ENCODE results near the gene UHRF1. TPM values are rescaled to one million over a fixed set of nuclear protein-coding genes. Genes with fewer than 3 reads are reported as not detected.

UHRF1 gene
- 1 to 10 TPM in 2 of 4 donors, under 1 TPM in 2; 0.63 to 3.5 (median 1.0) TPM for total RNA-seq

DNA sequence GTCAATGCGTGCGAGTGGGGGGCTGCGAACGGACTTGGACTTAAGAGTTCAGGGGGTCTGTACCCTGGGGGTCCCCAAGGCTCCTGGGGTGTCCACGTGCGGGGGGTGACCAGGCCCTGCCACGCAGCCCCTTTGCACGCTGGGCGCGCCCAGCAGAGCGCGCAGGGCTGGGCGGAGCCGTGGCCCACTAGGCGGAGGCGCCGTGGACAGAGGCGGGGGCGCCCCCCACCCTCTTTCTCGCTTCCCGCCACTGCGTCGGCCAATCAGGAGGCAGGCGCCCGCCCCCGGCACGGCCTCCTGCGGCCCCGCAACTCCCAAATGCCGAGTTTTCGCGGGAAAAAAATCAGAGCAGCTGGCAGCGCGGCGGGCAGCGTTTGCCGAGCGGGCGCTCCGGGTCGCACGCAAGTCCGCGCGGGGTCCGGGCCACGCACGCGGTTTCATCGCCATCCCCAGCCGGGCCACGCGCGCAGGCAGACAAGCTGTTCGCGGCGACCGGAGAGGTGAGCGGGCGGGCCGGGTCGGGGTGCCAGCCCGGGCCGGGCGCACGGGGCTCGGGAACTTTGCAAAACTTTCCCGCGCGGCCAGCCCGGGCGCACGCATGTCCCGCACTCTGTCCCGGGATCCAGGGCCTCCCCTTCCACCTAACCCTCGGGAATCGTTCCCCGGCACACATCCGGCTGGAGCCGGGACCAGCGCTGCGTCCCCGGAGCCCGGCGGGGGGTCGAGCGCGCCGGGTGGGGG is at the start of gene UHRF1:
TSS of gene UHRF1 (plus strand) at position 346 of the 741 bp plus-strand sequence. CDS start 1,385 bp downstream, outside the sequence.
- no peak for DNase-seq (ENCODE audit: low spot score)
- TF ChIP-seq, protein P1, sequence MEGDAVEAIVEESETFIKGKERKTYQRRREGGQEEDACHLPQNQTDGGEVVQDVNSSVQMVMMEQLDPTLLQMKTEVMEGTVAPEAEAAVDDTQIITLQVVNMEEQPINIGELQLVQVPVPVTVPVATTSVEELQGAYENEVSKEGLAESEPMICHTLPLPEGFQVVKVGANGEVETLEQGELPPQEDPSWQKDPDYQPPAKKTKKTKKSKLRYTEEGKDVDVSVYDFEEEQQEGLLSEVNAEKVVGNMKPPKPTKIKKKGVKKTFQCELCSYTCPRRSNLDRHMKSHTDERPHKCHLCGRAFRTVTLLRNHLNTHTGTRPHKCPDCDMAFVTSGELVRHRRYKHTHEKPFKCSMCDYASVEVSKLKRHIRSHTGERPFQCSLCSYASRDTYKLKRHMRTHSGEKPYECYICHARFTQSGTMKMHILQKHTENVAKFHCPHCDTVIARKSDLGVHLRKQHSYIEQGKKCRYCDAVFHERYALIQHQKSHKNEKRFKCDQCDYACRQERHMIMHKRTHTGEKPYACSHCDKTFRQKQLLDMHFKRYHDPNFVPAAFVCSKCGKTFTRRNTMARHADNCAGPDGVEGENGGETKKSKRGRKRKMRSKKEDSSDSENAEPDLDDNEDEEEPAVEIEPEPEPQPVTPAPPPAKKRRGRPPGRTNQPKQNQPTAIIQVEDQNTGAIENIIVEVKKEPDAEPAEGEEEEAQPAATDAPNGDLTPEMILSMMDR (IDR thresholded peaks at IDR 0.05), result no peak
- no peak for ATAC-seq (ENCODE audit: low FRiP score)

DNA sequence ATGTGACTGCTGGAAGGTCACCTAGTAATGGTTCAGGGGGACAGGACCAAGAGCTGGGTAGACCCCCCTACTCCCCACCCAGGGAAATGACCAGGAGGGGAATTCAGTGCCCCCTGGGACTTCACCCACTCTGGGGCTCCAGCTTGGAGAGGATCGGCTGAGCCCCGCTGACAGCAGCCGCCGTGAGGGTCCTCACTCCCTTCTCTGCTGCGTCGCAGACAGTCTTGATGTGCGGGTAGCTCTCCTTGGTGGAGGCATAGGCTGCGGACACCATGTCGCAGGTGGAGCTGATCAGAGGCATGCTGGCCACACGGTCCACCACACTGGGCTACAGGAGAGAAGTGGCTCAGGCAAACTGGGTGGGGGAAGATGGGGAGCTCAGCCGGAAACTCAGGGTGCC is 49.6 kb upstream of the UHRF1 start:
- TF ChIP-seq, protein P1 (IDR thresholded peaks at IDR 0.05), result no peak
- ATAC-seq (ENCODE audit: low FRiP score) (no peak), DNase-seq (ENCODE audit: low spot score) (no peak)

DNA sequence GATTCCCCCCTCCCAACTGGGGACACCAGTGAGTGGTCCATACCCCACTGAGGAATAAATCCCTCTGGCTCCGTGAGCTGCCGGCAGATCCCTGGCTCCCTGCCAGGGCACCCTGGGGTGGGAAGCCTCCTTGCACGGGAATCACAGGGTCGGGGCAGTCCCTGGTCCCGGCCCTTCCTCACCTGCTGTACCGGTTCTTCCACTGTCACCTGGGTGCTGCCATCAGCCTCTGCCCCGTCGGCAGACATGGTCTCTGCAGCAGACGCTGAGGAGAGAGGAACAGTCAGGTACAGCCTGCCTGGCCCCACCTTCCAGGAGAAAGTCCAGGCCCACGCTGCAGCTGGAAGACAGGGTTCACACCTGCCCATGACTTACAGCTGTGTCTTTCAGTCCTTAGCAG is 48.2 kb upstream of the UHRF1 start:
- ATAC-seq (ENCODE audit: low FRiP score) (no peak), DNase-seq (ENCODE audit: low spot score) (no peak)
- TF ChIP-seq, protein P1 (IDR thresholded peaks at IDR 0.05), result no peak

DNA sequence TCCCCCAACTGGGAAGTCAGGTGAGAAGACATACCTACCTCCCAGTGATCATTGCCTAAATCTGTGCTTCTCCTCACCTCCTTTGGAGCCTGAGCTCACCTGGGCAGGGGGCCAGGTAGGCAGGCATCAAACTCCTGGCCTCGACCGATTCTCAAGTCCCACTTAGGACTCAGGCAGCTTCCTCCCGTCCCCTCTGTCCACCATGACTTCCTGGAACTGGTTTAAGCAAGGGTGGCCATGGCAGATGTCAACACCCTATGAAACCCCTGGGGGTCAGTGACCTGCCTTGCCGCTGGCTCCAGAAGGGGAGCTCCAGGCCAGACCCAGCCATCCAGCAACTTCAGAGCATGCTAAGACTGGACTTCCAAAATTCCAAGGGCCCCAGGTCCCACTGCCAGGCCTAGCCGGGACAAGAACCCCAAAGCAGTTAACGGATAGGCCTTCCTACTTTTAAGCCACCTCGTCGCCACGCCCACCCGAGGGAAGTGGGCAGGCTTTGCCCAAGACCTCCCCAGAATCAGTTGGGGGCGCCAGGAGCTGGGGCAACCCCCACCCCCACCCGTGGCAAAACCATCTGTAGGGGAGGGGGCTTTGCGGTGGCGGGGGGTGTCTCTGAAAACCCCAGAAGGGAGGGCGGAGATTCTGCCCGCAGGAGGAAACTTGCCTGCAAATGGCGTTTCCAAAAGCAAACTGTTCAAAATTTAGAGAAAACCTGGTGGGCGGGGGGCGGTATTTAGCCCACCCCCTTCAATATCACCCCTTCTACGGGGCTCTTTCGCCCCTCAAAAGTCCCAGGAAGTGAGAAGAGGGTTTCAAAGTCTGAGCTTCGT is 42.5 kb upstream of the UHRF1 start:
- ATAC-seq (ENCODE audit: low FRiP score), result no peak

DNA sequence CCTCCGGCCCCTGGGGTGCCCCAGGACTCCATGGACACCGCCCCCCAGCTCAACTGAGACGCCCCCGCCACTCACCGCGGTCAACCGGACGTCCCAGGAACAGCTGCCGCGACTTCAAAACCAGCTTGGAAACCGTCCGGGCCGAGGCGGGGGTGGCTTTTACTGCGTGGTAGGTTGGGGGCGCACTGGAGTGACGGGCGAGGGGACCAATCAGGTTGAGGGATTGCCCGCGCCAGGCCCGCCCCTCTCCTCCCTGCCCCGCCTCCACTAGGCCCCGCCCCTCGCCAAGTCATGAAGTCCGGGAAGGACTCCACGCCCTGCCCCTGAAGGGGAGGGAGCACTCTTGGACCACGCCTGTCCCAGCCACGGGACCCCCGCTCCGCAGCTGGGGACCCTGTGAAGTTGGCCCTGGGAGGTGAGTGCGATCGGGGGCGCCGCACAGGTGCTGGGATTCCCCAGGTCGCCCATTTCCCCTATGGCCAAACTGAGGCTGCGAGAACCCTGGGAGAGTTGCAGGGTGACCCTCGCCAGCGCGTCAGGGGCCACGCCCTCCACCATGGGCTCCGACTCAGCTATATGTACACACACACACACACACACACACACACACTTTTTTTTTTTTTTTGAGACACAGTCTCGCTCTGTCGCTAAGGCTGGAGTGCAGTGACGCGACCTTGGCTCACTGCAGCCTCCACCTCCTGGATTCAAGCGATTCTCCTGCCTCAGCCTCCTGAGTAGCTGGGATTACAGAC is 41.6 kb upstream of the UHRF1 start, which contains the start of gene PLIN3:
TSS of gene PLIN3 (minus strand) at position 134 of the 752 bp plus-strand sequence. CDS start 6,273 bp downstream, outside the sequence.
- TF ChIP-seq, protein P1 (IDR thresholded peaks at IDR 0.05), result no peak
- peak; percentile 98 for DNase-seq (ENCODE audit: low spot score)
- peak; percentile 95 for ATAC-seq (ENCODE audit: low FRiP score)

More for the DNA sequence above, 42.5 kb upstream of the UHRF1 start:
- no peak for DNase-seq (ENCODE audit: low spot score)
- TF ChIP-seq, protein P1 (IDR thresholded peaks at IDR 0.05), result no peak

DNA sequence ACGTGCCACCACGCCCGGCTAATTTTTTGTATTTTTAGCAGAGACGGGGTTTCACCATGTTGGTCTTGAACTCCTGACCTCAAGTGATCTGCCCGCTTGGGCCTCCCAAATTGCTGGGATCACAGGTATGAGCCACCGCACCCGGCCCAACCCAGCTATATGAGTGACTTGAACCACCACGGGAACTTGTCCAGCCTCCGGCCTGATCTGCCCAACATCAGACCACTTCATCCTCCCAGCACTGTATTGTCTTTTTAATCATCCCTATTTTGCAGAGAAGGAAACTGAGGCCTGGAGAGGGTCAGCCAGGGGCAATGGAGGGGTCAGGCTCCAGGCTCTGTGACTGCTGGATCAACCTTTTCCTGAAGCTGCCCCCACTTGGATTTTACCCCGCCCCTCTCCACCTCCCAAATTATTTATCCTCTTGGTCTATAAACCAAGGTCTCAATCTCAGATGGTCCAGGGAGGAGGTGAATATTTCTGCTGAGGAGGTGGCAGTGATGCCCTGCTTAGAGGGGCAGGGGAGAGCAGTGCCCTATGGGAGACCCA is 40.9 kb upstream of the UHRF1 start:
- TF ChIP-seq, protein P1 (IDR thresholded peaks at IDR 0.05), result no peak
- ATAC-seq (ENCODE audit: low FRiP score) (no peak), DNase-seq (ENCODE audit: low spot score) (no peak)
